ENCODE results near the gene FAM83F. TPM values are rescaled to one million over a fixed set of nuclear protein-coding genes. Genes with fewer than 3 reads are reported as not detected.

The FAM83F gene
- total and polyA plus RNA-seq, 12 donors, result under 0.01 to 0.39 (median 0.11) TPM; not detected in 1

DNA sequence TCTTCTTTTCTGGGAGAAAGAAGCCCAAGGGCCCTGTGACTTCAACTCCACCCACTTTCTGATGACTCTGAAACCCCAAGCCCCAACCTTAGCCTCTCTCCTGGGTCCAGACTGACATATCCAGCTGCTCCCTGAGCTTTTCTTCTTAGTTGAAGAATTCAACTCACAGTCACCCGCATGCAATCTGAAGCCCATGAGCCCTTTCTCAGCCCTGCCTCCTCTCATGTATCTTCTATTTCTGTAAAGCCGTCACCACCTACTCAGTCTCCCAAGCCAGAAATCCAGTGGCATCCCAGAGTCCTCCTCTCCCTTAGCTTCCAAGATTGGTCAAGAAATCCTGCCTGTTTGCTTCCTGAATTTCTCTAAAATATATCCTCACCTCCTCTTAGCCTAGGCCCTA, 41.7 kb upstream of the FAM83F start:
- no peak overlapping the region for H3K4me3 ChIP-seq
- intact Hi-C loops (cut with DNase I), result no loop called here
- no peaks in the 10 kb centered on the region for H3K36me3 ChIP-seq (replicated peaks in 1 of 2)
- H3K27me3 ChIP-seq, result no peaks in the 10 kb centered on the region
- no peaks in the 10 kb centered on the region for H3K9me3 ChIP-seq (replicated peaks in 1 of 3)
- TF ChIP-seq POLR2A (IDR thresholded peaks at IDR 0.05), result no peak
- TF ChIP-seq, protein P1, sequence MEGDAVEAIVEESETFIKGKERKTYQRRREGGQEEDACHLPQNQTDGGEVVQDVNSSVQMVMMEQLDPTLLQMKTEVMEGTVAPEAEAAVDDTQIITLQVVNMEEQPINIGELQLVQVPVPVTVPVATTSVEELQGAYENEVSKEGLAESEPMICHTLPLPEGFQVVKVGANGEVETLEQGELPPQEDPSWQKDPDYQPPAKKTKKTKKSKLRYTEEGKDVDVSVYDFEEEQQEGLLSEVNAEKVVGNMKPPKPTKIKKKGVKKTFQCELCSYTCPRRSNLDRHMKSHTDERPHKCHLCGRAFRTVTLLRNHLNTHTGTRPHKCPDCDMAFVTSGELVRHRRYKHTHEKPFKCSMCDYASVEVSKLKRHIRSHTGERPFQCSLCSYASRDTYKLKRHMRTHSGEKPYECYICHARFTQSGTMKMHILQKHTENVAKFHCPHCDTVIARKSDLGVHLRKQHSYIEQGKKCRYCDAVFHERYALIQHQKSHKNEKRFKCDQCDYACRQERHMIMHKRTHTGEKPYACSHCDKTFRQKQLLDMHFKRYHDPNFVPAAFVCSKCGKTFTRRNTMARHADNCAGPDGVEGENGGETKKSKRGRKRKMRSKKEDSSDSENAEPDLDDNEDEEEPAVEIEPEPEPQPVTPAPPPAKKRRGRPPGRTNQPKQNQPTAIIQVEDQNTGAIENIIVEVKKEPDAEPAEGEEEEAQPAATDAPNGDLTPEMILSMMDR (IDR thresholded peaks at IDR 0.05), result no peak
- WGBS, 4 donors, result 90 to 95% (median 91%) methylated on average over 2 of the region's 2 CpGs
- H3K4me1 ChIP-seq (replicated peaks in 1 of 2), result no peaks in the 10 kb centered on the region
- no peak overlapping the region for H3K27ac ChIP-seq
- DNase-seq, result no peak

DNA sequence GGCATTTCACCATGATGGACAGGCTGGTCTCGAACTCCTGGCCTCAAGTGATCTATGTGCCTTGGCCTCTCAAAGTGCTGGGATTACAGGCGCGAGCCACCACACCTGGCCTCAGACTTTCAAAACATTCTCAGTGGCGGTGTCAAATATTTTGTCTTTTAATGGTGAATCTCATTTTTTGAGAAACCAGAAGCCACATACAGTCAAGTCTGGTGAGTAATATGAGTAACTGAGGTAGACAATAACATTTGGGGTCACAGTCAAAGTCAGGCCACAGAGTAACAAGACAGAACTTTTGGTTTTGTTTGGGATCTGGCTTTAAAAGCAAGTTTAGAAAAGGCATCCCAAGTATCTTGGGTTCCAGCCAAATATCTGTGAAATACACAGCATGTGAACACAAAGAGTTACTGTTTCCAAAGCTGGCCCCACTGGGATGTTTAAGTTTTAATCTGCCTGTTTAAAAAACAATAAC, 40.1 kb upstream of the FAM83F start:
- no peaks in the 10 kb centered on the region for H3K9me3 ChIP-seq (replicated peaks in 1 of 3)
- no peak for TF ChIP-seq POLR2A (IDR thresholded peaks at IDR 0.05)
- TF ChIP-seq, protein P1 (IDR thresholded peaks at IDR 0.05), result no peak
- no peaks in the 10 kb centered on the region for H3K36me3 ChIP-seq (replicated peaks in 1 of 2)
- DNase-seq, result no peak
- 88 to 94% (median 90%) methylated on average over 4 of the region's 4 CpGs for WGBS, 4 donors
- intact Hi-C loops (cut with DNase I), result no loop called here
- H3K4me3 ChIP-seq, result no peak overlapping the region
- no peaks in the 10 kb centered on the region for H3K4me1 ChIP-seq (replicated peaks in 1 of 2)
- no peaks in the 10 kb centered on the region for H3K27me3 ChIP-seq
- H3K27ac ChIP-seq, result no peak overlapping the region

DNA sequence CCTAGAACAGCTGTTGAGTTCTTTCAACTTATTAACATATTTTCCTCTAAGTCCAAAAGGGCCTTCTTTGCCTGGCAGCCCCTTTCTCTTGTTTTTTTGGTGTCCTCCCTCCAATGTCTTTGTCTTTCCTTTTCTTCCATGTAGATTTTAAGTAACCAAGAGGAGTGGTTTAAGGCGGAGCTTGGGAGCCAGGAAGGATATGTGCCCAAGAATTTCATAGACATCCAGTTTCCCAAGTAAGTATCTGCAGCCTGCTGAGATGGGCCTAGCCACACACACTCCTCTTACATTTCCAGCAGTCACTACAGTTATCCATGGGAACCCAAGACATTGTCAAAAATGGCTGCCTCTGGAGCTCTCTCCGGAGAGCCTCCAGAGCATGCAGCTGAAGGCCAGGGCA, 39.1 kb upstream of the FAM83F start:
- intact Hi-C loops (cut with DNase I), result no loop called here

DNA sequence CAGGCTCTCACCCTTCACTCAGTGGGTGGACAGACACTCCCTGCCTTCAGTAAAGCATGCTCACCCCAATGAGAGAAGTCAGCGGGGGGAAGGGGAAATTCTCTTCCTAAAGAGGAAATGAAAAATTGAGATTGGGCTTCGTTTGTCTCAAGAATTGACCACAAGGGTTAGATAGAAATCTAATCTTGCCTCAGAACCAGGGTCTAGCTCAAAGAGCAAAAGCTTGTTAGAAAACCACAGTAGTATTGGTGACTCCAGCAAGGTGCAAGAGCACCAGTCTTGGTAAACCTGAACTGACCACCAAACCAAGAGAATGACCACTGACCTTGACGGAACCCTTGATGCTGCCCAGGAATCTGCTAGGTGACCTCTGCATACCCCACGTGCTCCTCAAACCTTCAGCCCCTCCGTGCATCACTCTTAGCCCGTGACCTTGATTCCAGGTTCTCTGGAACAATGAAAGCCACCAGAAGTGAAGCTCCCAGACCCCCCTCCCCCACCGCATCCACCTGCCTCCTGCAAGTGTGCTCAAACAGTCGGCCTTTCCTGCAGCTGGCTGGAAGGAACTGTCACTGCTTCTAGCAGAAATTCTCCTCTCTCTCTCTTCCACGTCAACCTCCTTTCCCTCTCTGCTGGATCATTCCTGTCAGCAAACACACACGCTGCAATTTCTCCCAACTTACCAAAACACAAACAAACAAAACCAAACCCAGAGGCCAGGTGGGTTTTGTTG, 37.7 kb upstream of the FAM83F start:
- no peaks in the 10 kb centered on the region for H3K36me3 ChIP-seq (replicated peaks in 1 of 2)
- WGBS, 4 donors, result 56 to 65% (median 60%) methylated on average over 6 to 10 of the region's 10 CpGs
- intact Hi-C loops (cut with DNase I), result no loop called here
- no peak overlapping the region for H3K4me3 ChIP-seq
- no peaks in the 10 kb centered on the region for H3K4me1 ChIP-seq (replicated peaks in 1 of 2)
- H3K9me3 ChIP-seq (replicated peaks in 1 of 3), result no peaks in the 10 kb centered on the region
- DNase-seq, result no peak
- TF ChIP-seq, protein P1 (IDR thresholded peaks at IDR 0.05), result no peak
- no peak for TF ChIP-seq POLR2A (IDR thresholded peaks at IDR 0.05)
- H3K27ac ChIP-seq, result no peak overlapping the region
- peaks cover 4% of the 10 kb centered on the region for H3K27me3 ChIP-seq

More for the DNA sequence above, 39.1 kb upstream of the FAM83F start:
- H3K36me3 ChIP-seq (replicated peaks in 1 of 2), result no peaks in the 10 kb centered on the region
- no peaks in the 10 kb centered on the region for H3K9me3 ChIP-seq (replicated peaks in 1 of 3)
- no peak overlapping the region for H3K4me3 ChIP-seq
- no peak for DNase-seq
- WGBS, 4 donors, result 93 to 100% (median 98%) methylated on average over 2 of the region's 2 CpGs
- H3K4me1 ChIP-seq (replicated peaks in 1 of 2), result no peaks in the 10 kb centered on the region
- H3K27me3 ChIP-seq, result no peaks in the 10 kb centered on the region
- no peak overlapping the region for H3K27ac ChIP-seq
- no peak for TF ChIP-seq POLR2A (IDR thresholded peaks at IDR 0.05)
- TF ChIP-seq, protein P1 (IDR thresholded peaks at IDR 0.05), result no peak
